Endothelial cell of hepatic sinusoid (primary cell): Measurements from ENCODE around the gene GP1BA.

ENCODE experiments used
- in situ Hi-C: cut with HindIII; loops from 2 replicates; pipeline ENCODE4 v1.10.0; 2017; ENCODE audit warnings: low sequenced_read_pairs

Gene GP1BA

GRCh38 chr17:4937553-4937952, 5.5 kb downstream of the GP1BA start:
- in situ Hi-C loops, result no loop called here

DNA sequence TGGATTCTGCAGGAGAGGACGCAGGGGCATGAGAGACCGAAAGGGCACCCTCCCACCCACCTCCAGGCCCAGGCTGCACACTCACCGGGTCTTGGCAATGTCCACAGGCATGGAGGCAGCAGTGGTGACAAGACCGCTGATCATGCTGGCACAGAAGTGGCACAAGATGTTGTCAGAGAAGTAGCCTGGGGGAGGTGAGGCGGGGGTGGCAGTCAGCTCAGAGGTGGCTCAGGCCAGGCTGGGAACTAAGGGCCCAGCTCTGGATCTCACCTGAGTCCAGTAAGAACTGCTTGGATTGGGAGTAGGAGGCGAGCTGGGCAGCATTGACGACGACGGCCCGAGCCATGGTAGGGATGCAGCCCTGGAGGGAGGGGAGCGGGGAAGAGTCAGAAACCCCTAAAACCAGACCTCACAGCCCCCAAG, 6.0 kb downstream of the GP1BA start:
- in situ Hi-C loops, result no loop called here

DNA sequence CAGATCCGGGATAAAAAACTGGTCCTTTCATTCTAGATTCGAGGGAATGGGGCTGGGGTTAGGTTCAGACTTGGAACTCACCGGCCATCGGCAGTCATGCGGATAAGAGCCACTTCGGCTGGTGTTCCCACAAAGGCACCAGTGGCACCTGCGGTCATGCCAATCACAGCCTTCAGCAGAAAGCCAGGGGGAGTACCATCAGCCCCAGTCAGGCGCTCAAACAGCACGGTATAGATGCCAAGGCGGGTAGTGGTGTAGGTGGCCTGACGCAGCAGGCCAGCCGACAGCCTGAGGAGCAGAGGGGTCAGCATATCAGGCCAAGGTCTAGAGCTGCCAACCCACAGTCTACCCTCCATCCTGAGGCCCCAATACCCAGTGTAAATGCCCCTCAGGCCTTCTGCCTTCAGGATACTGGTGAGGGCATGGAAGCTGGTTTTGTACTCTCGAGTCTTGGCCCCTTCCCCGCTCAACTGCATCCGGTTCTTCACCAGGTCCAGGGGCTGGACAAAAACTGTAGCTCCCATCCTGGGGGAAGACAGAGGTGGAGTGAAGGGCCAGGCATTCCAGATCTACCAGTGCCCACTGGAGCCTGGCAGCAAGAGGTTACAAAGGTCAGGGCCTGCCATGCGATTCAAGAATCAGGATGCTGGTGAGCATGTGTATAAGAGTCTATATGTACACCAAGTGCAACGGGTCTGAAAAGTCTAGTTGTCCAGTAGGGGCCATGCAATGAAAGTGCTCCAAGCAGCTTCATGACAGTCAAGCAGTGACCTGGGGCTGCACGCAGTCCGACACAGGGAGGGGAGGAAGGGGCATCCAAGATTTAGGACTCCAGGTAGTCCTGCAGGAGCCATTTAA, 6.8 kb downstream of the GP1BA start:
- in situ Hi-C loops, result no loop called here

- in situ Hi-C loops, result no loop called here
These were observed 7.4 kb downstream of the GP1BA start for GRCh38 chr17:4939546-4939795.

DNA sequence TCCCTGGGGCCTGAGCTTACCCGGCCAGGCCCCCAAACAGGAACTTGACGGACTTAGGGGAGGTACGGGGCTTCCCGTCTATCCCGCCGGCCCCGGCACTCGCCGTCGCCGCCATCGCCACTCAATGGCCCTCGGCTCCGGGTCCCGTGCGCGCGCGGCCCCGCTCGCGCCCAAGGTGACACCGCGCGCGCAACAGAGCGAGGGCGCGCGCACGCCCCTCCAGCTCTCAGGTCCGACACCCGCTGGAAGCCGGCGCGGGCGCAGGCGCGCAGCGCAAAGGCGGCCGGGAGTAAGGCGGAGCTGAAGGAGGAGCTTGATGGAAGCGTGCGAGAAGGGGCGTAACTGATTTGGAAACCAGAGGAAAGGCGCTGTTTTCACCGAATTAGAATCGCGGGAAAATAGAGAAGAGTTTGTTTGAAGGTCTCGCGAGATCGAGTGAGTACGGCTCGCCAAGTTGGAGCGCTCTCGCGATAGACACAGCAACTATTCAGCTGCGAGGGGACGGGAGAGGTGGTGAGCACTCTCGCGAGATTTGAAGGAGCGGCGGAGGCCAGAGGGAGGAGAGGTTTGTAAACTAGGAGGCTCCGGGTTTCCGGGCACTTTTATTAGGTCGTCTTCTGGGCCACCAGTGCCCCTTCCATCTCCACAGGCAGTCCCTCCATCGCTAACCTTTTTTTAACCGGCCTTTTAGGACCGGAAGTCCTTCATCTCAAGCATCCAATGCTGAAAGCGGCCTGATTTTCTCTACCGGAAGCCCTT, 7.9 kb downstream of the GP1BA start, which contains the start of the genes RNF167 and SLC25A11:
RNF167 (plus strand) TSS at position 473 of the 759 bp plus-strand sequence. CDS start 642 bp downstream, outside the sequence.
SLC25A11 (minus strand) TSS at position 251 of the 759 bp plus-strand sequence; CDS start at position 115, 136 bp downstream.
- in situ Hi-C loops, result no loop called here

DNA sequence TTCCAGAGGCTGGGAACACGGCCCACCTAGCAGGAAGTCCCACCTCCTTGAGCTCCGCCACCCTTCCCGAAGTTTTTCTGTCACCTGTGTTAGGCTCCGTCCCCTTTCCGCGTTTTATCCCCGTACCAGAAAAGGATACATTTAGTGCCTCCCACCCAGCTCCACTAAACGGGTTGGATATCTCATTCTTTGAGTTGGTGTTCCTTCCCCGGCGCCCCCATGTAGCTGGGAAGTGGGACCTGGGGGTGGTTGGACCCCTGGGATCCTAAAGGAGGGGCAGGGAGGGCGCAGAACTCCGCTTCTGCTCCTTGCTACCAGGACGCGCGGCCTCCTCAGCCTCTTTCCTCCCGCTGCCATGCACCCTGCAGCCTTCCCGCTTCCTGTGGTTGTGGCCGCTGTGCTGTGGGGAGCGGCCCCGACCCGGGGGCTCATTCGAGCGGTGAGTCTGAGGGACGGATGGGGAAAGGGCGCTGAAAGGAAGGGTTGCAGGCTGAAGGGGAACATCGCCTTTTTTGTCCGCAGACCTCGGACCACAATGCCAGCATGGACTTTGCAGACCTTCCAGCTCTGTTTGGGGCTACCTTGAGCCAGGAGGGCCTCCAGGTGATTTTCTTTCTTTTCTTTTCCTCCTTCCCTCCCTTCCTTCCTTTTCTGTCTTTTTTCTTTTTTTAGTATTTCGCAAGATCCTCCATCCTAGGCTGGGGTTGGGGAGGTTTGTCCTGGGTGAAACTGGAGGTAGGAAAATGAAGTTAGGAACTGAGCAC, 8.7 kb downstream of the GP1BA start:
- in situ Hi-C loops, result no loop called here

DNA sequence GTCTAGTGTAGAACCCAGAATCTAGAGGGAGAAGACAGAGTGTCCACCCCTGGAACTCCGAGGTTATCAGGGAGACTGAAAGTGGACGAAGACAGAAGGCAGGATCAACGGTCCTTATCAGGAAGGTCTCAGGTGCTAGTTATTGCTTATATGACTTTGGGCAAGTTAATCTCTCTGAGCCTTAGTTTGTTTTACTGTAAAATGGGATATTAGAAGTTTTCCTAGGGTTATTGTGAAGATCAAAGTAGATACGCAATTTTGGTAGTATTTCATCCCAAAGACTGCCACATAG, 9.2 kb downstream of the GP1BA start:
- in situ Hi-C loops, result no loop called here

- in situ Hi-C loops, result no loop called here
These were observed 10.9 kb downstream of the GP1BA start for GRCh38 chr17:4942760-4943508.

DNA sequence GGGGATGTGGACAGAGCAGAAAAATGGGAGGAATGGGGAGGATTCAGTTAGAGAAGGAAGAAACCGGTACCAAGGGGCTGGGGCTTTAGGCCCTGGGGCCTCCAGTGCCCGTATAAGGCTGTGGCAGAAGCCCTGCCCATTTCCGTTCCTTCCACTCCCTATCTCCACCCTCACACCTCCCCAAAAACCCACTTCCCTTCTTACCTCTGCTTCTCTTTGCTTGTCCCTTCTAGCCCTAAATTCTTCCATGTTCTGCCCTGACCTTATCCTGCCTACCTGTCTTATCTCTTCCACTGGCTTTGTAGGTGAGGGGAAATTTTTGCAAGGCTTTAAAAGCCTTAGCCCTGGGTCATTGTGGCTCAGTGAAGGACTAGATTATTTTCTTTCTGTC, 12.1 kb downstream of the GP1BA start:
- in situ Hi-C loops, result no loop called here

- in situ Hi-C loops, result loop anchor here (5.0 kb wide), 1 partner anchor 58 kb away; no protein-coding TSS in a partner anchor
These were observed 12.6 kb downstream of the GP1BA start for GRCh38 chr17:4944554-4945175.

GRCh38 chr17:4945176-4945943, 13.3 kb downstream of the GP1BA start:
- in situ Hi-C loops, result loop anchor here (5.0 kb wide), 1 partner anchor 57 kb away; no protein-coding TSS in a partner anchor

GRCh38 chr17:4945944-4946280, 13.8 kb downstream of the GP1BA start:
- in situ Hi-C loops, result loop anchor here (5.0 kb wide), 1 partner anchor 56 kb away; no protein-coding TSS in a partner anchor

GRCh38 chr17:4946312-4946976, 14.4 kb downstream of the GP1BA start:
- in situ Hi-C loops, result loop anchor here (5.0 kb wide), 1 partner anchor 56 kb away; no protein-coding TSS in a partner anchor

GRCh38 chr17:4947010-4947410, 14.9 kb downstream of the GP1BA start:
- in situ Hi-C loops, result loop anchor here (5.0 kb wide), 1 partner anchor 55 kb away; no protein-coding TSS in a partner anchor

DNA sequence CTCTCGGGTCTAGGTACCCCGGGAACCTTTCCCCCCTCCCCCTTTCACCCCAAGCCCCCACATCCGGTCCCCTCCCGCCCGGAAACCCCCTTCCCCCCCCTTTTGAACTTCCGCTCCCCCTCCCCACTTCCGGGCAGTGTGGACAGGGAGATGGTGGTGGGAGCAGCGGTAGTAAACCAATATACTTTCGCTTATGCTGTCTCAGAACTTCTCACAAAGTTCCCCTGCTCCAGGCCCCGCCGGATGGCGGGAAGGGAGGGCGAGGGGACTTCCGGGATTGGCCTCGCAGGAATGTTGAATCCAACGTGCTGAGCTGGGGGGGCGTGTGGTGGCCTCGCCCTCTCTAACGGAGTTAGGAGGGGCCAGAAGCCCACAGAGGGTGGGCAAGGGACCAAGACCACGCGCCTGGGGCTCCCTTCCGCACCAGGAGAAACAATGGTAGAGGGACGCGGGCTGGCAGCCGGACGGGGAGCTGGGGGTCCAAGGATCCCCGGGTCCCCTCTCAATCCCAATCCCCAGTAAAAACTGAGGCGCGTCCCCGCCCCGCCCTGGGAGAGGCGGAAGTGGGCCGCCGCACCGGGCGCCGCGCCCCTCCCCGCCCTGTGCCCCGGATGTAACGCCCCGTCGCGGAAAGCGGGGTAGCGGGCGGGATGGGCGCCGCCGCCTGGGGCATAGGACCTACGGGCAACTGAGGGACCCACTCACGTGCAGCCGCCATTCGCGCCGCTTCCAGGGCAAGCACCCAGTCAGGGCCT, 15.5 kb downstream of the GP1BA start:
- in situ Hi-C loops, result loop anchor here (5.0 kb wide), 1 partner anchor 55 kb away; no protein-coding TSS in a partner anchor

DNA sequence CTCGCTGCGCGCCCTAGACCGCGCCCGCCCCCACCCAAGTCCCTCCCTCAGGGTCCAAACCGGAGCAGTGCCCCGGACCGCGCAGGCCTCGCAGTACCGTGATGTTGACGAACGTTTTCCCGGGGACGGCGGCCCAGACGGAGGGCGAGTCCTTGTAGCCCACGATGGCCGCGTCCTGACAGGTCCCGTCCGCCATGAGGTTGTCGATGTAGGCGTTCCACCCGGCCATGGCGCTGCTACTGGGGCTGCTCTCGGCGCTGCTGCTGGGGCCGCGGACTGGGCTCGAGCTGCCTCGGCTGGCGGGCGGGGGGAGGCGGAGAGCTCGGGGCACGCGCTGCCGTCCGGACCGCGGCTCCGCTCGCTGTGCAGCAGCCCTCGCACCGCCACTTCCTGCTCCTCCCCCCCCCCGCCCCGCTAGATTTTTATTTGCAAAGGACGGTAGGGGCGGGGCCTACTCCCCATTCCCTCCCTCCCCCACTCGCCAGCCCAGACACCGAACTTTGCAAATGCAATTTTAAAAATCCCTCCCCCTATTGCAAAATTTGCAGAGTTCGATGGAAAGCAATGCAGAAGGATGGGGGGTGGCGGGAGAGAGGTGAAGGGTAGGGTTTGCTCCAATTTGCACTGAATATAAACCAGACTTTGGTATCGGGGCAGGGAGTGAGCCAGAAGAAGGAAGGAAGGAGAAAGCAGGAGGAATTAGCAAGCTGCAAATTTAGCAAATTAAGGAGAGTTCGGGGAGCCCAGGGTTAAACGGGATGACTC, 16.3 kb downstream of the GP1BA start, which contains the start of gene PFN1:
PFN1 (minus strand) TSS at position 365 of the 765 bp plus-strand sequence; CDS start at position 229, 136 bp downstream.
- in situ Hi-C loops, result loop anchor here (5.0 kb wide), 1 partner anchor 54 kb away; no protein-coding TSS in a partner anchor

- in situ Hi-C loops, result loop anchor here (5.0 kb wide), 1 partner anchor 53 kb away; no protein-coding TSS in a partner anchor
These were observed 16.8 kb downstream of the GP1BA start for GRCh38 chr17:4948931-4949320.
